SH-SY5Y (cell line): ENCODE data around the gene CEL.

Source experiments
- GATA2 ChIP-seq: IDR thresholded peaks from 2 replicates; pipeline ENCODE4 v1.6.1; 2011; ENCODE audit warnings: mild to moderate bottlenecking, low read depth, low read length
- GATA3 ChIP-seq: IDR thresholded peaks from 2 replicates; pipeline ENCODE4 v1.6.1; 2011; ENCODE audit warnings: low read depth, mild to moderate bottlenecking, low read length, moderate library complexity

DNA sequence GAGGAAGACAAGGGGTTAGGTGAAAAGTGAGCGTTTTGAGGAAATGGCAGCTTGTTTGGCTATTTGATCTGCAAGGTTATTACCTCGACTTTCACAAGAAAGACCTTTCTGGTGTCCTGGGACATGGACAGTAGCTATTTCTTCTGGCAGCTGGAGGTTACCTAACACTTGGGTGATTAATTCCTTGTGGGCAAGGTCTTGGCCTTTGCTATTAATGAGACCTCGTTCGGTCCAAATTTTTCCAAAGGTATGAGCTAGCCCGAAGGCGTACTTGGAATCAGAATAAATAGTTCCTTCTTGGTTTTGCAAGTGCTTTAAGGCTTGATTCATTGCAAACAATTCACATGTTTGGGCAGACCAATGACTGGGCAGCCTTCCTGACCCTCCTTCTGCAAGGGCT is 26.1 kb upstream of the CEL start:
- TF ChIP-seq GATA2: no peak
- no peak for TF ChIP-seq GATA3
